ENCODE results near the gene TRAPPC2L. TPM values are rescaled to one million over a fixed set of nuclear protein-coding genes. Genes with fewer than 3 reads are reported as not detected.

TRAPPC2L gene
- total and polyA plus RNA-seq, 10 of the 15 experiments (the other 5 are each of a cell fraction or from before 2014, with no cell fraction given): 56.3 to 363 (median 118) TPM

DNA sequence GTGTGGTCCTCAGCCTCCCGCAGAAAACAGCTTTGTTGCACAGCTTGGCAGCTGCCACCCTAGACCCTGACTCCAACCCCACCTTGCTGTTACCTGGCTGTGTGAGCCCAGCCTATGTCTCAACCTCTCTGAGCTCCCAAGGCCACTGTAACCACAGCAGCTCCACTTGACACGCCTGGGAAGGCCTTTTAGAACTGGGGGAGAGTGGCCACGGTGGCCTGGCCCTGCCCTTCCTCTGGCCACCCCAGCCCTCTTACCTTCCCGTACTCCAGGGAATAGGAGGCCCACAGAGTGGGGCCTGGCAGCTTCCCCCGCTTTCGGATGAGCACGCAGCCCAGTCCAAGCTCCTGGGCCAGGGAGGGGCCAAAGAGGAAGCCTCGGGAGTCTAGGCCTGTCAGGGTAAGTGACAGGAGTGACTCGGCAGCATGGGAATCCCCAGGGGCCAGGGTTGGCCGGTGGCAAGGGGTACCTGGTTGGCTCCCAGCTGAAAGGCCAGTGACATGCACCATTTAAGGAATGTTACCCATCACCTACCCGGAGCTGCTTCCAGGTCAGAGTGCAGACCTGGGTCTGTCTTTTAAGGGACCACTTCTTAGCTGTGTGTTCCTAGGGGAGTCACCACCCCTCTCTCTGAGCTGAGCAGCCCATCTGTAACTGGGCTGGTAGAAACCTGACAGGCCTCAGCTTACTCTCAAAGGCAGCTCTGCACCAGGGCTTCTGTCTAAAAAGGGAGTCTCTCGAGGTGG, 46.6 kb upstream of the TRAPPC2L start (continued):
- TF ChIP-seq, protein P1, sequence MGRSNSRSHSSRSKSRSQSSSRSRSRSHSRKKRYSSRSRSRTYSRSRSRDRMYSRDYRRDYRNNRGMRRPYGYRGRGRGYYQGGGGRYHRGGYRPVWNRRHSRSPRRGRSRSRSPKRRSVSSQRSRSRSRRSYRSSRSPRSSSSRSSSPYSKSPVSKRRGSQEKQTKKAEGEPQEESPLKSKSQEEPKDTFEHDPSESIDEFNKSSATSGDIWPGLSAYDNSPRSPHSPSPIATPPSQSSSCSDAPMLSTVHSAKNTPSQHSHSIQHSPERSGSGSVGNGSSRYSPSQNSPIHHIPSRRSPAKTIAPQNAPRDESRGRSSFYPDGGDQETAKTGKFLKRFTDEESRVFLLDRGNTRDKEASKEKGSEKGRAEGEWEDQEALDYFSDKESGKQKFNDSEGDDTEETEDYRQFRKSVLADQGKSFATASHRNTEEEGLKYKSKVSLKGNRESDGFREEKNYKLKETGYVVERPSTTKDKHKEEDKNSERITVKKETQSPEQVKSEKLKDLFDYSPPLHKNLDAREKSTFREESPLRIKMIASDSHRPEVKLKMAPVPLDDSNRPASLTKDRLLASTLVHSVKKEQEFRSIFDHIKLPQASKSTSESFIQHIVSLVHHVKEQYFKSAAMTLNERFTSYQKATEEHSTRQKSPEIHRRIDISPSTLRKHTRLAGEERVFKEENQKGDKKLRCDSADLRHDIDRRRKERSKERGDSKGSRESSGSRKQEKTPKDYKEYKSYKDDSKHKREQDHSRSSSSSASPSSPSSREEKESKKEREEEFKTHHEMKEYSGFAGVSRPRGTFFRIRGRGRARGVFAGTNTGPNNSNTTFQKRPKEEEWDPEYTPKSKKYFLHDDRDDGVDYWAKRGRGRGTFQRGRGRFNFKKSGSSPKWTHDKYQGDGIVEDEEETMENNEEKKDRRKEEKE (IDR thresholded peaks at IDR 0.05): no peak
- 0 out of 2 replicates have a peak, but pooled peaks have one; percentile 18 for TF ChIP-seq CHD2 (IDR thresholded peaks at IDR 0.05; ENCODE audit: borderline replicate concordance, low read depth, low read length)
- TF ChIP-seq MYC (IDR thresholded peaks at IDR 0.05; ENCODE audit: insufficient read depth, insufficient read length, insufficient replicate concordance, low read length, severe bottlenecking): no peak
- peak; percentile 58 for TF ChIP-seq POLR2AphosphoS5 (IDR thresholded peaks at IDR 0.05; ENCODE audit: low read length)
- TF ChIP-seq ZNF384 (IDR thresholded peaks at IDR 0.05; ENCODE audit: borderline replicate concordance, low read depth, low read length): no peak
- TF ChIP-seq, protein P2, sequence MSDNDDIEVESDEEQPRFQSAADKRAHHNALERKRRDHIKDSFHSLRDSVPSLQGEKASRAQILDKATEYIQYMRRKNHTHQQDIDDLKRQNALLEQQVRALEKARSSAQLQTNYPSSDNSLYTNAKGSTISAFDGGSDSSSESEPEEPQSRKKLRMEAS (IDR thresholded peaks at IDR 0.05; ENCODE audit: low read depth, low read length): no peak
- TF ChIP-seq, protein P3, sequence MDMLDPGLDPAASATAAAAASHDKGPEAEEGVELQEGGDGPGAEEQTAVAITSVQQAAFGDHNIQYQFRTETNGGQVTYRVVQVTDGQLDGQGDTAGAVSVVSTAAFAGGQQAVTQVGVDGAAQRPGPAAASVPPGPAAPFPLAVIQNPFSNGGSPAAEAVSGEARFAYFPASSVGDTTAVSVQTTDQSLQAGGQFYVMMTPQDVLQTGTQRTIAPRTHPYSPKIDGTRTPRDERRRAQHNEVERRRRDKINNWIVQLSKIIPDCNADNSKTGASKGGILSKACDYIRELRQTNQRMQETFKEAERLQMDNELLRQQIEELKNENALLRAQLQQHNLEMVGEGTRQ (IDR thresholded peaks at IDR 0.05; ENCODE audit: borderline replicate concordance, low read depth, low read length): no peak
- TF ChIP-seq, protein P4, sequence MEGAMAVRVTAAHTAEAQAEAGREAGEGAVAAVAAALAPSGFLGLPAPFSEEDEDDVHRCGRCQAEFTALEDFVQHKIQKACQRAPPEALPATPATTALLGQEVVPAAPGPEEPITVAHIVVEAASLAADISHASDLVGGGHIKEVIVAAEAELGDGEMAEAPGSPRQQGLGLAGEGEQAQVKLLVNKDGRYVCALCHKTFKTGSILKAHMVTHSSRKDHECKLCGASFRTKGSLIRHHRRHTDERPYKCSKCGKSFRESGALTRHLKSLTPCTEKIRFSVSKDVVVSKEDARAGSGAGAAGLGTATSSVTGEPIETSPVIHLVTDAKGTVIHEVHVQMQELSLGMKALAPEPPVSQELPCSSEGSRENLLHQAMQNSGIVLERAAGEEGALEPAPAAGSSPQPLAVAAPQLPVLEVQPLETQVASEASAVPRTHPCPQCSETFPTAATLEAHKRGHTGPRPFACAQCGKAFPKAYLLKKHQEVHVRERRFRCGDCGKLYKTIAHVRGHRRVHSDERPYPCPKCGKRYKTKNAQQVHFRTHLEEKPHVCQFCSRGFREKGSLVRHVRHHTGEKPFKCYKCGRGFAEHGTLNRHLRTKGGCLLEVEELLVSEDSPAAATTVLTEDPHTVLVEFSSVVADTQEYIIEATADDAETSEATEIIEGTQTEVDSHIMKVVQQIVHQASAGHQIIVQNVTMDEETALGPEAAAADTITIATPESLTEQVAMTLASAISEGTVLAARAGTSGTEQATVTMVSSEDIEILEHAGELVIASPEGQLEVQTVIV (IDR thresholded peaks at IDR 0.05; ENCODE audit: borderline replicate concordance, partially characterized antibody): no peak
- TF ChIP-seq, protein P5, sequence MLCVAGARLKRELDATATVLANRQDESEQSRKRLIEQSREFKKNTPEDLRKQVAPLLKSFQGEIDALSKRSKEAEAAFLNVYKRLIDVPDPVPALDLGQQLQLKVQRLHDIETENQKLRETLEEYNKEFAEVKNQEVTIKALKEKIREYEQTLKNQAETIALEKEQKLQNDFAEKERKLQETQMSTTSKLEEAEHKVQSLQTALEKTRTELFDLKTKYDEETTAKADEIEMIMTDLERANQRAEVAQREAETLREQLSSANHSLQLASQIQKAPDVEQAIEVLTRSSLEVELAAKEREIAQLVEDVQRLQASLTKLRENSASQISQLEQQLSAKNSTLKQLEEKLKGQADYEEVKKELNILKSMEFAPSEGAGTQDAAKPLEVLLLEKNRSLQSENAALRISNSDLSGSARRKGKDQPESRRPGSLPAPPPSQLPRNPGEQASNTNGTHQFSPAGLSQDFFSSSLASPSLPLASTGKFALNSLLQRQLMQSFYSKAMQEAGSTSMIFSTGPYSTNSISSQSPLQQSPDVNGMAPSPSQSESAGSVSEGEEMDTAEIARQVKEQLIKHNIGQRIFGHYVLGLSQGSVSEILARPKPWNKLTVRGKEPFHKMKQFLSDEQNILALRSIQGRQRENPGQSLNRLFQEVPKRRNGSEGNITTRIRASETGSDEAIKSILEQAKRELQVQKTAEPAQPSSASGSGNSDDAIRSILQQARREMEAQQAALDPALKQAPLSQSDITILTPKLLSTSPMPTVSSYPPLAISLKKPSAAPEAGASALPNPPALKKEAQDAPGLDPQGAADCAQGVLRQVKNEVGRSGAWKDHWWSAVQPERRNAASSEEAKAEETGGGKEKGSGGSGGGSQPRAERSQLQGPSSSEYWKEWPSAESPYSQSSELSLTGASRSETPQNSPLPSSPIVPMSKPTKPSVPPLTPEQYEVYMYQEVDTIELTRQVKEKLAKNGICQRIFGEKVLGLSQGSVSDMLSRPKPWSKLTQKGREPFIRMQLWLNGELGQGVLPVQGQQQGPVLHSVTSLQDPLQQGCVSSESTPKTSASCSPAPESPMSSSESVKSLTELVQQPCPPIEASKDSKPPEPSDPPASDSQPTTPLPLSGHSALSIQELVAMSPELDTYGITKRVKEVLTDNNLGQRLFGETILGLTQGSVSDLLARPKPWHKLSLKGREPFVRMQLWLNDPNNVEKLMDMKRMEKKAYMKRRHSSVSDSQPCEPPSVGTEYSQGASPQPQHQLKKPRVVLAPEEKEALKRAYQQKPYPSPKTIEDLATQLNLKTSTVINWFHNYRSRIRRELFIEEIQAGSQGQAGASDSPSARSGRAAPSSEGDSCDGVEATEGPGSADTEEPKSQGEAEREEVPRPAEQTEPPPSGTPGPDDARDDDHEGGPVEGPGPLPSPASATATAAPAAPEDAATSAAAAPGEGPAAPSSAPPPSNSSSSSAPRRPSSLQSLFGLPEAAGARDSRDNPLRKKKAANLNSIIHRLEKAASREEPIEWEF (IDR thresholded peaks at IDR 0.05; ENCODE audit: insufficient replicate concordance, low read depth, low read length): no peak

Measured in GM12878 (cell line).